Effector memory CD4-positive, alpha-beta T cell (primary cell): Measurements from ENCODE around the gene CCDC74B.
"Not testable (repeated sequence)": the region's sequence is repeated elsewhere in the genome, so short reads cannot be mapped to it uniquely, and the experiment has no call there.

Experiments
- DNase-seq, 3 donors: peaks; one replicate each; pipeline ENCODE4 v3.0.0-alpha.2; 2020
- H3K27ac ChIP-seq: 2 replicates; pipeline ENCODE4 v1.7.0; 2013; ENCODE audit warnings: mild to moderate bottlenecking, low read length, moderate library complexity; ENCODE audit not compliant: insufficient read depth, poor library complexity, severe bottlenecking
- H3K27me3 ChIP-seq: replicated peaks from 2 replicates; pipeline ENCODE4 v1.7.0; 2013; ENCODE audit warnings: mild to moderate bottlenecking, low read length; ENCODE audit not compliant: insufficient read depth, control insufficient read depth, poor library complexity, severe bottlenecking
- H3K36me3 ChIP-seq: 2 replicates; pipeline ENCODE4 v1.7.0; 2013; ENCODE audit warnings: mild to moderate bottlenecking, low read length, moderate library complexity; ENCODE audit not compliant: control insufficient read depth, insufficient read depth
- H3K4me1 ChIP-seq: 2 replicates; pipeline ENCODE4 v1.7.0; 2013; ENCODE audit warnings: low read length, mild to moderate bottlenecking; ENCODE audit not compliant: control insufficient read depth, insufficient read depth, poor library complexity, severe bottlenecking
- H3K4me3 ChIP-seq: 2 replicates; pipeline ENCODE4 v1.7.0; 2013; ENCODE audit warnings: low read length, low read depth, mild to moderate bottlenecking; ENCODE audit not compliant: insufficient read depth, poor library complexity, severe bottlenecking
- H3K9me3 ChIP-seq: 2 replicates; pipeline ENCODE4 v1.7.0; 2013; ENCODE audit warnings: mild to moderate bottlenecking, low read length, moderate library complexity; ENCODE audit not compliant: control insufficient read depth

The CCDC74B gene

DNA sequence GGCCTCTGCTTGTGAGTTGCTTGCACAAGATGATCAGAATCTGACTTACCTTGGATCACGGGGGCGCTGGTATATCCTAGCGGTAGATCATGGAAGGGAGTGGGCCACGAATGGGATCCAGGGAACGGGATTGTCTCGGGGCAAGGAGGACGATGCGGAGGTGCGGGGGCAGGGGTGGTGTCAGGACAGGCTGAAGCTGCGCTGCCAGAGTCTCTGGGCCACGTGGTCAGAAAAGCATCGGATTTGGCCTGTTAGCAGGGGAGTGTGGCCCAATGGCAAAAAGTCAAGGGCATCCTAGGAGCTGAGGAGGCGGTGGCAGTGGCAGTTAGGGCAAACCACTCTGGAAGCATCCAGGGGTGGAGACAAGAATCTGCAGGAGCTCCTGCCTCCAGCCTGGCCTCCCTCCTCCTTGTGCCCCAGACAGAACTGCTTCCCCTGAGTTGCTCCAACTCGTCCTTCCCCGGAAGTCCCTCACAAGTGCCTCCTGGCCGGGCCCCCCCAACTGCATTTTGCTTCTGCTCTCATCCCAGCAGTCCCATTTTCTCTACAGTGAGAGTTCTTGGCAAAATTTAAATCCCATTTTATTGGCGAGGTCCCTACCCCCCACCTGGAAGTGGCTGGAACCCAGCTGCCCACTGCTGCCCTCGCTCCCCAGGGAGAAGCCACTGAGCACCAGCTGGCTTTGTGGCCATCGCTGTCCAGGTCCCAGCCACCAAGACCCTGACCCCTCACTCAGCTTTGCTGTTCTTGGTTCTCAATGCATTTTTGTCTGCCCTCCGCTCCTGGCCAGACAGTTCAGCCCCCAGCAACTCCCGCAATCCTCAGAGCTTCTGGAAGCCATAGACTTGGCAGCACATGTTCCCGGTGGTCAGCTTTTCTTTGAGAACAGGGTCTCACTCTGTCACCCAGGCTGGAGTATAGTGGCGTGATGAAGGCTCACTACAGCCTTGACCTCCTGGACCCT, 5.6 kb upstream of the CCDC74B start:
- H3K4me3 ChIP-seq, result no peak overlapping the region
- H3K27ac ChIP-seq, result no peak overlapping the region
- H3K9me3 ChIP-seq, result no peaks in the 10 kb centered on the region
- DNase-seq, result no peak
- H3K27me3 ChIP-seq, result no peaks in the 10 kb centered on the region
- H3K4me1 ChIP-seq, result no peaks in the 10 kb centered on the region
- peaks cover 16% of the 10 kb centered on the region for H3K36me3 ChIP-seq

- H3K27me3 ChIP-seq, DNase-seq, H3K4me3 ChIP-seq, H3K9me3 ChIP-seq, H3K27ac ChIP-seq, H3K4me1 ChIP-seq: not testable (repeated sequence)
- H3K36me3 ChIP-seq, result peaks cover 10% of the 10 kb centered on the region
Measured at GRCh38 chr2:130148515-130148914, 3.6 kb upstream of the CCDC74B start.

- not testable (repeated sequence) for H3K9me3 ChIP-seq, H3K36me3 ChIP-seq, H3K4me3 ChIP-seq, H3K27me3 ChIP-seq, H3K27ac ChIP-seq, H3K4me1 ChIP-seq, DNase-seq
Measured at GRCh38 chr2:130143266-130144039, 1.5 kb downstream of the CCDC74B start.

DNA sequence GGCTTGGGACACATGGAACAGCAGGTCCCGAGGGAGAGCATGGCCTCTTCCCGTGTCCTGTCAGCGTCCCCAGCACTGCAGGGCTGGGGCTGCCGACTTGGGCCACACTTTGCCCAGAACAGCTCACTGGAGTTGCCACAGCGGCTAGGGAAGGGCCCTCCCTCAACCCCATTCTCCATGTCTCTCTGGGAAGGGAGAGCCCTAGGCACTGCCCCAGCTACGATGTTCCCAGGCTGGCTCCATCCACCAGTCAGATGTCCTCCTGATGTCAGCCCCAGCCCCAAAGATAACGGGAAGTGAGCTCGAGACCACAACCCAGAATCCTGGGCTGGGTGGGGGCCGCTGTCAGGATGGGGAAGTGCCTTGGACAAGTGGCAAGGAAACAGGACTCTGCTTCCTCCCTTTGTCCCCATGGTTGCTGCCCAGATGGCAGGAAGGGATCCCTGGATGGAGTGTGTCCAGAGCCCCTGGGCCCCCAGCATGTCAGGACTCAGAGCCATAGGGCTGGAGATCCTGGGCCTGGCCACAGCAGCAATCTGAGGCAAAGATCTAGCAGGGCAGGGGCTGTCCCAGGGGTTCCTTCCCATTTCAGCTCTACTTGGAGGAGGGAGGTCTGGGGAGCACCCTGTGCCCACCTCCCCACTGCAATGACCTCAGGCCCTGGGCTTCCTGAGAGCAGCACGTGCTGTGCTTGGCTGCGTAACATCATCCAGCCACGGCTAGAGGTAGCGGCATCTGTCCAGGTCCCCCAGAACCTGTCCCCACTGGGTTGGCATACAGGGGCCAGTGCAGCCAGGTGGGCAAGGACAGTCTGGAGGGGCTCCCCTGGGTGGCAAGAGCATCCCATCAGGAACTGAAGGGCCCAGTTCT, 2.3 kb downstream of the CCDC74B start:
- H3K27ac ChIP-seq, DNase-seq, H3K36me3 ChIP-seq, H3K4me1 ChIP-seq, H3K9me3 ChIP-seq, H3K4me3 ChIP-seq, H3K27me3 ChIP-seq: not testable (repeated sequence)

DNA sequence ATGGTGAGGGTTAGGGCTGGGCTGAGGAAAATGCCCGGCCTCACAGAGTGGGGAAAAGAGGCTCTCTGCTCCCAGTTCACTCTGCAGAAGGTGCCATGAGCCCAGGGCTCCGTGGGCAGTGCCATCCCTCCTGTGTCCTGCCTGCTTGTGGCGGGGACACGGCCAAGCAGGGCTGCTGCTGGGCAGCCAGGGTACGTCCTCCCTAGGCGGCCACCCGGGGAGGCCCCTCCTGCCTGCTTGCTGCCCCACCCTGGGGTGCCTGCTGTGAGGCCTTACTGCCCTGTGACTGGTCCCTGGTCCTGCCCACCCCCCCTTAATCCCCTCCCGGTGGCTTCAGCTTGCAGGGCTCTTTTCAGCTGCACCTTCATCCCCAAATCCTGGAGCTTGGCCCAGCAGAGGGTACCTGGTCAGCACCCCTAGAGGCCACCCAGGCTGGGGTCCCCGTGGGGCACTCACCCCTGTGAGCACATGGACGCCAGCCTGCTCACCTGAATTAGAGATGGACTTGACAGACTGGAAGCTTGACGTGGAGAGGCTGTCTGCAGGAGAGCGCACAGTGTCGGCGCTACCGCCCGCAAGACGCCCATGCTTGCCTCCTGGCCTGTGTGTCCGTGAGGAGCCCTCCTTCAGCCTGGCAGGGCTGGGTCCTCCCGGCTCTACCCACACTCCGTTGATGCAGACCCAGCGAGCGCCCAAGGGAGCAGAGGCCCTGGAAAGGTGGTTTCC, 3.1 kb downstream of the CCDC74B start:
- DNase-seq, H3K27ac ChIP-seq, H3K9me3 ChIP-seq, H3K4me3 ChIP-seq, H3K4me1 ChIP-seq, H3K36me3 ChIP-seq, H3K27me3 ChIP-seq: not testable (repeated sequence)

GRCh38 chr2:130141002-130141401, 3.9 kb downstream of the CCDC74B start:
- H3K36me3 ChIP-seq, result not testable (repeated sequence)

GRCh38 chr2:130140516-130140915, 4.4 kb downstream of the CCDC74B start:
- H3K9me3 ChIP-seq, H3K27ac ChIP-seq, H3K4me1 ChIP-seq, DNase-seq, H3K27me3 ChIP-seq, H3K4me3 ChIP-seq, H3K36me3 ChIP-seq: not testable (repeated sequence)

More at GRCh38 chr2:130141002-130141401, 3.9 kb downstream of the CCDC74B start:
- not testable (repeated sequence) for DNase-seq, H3K9me3 ChIP-seq, H3K27ac ChIP-seq, H3K4me3 ChIP-seq, H3K4me1 ChIP-seq, H3K27me3 ChIP-seq

DNA sequence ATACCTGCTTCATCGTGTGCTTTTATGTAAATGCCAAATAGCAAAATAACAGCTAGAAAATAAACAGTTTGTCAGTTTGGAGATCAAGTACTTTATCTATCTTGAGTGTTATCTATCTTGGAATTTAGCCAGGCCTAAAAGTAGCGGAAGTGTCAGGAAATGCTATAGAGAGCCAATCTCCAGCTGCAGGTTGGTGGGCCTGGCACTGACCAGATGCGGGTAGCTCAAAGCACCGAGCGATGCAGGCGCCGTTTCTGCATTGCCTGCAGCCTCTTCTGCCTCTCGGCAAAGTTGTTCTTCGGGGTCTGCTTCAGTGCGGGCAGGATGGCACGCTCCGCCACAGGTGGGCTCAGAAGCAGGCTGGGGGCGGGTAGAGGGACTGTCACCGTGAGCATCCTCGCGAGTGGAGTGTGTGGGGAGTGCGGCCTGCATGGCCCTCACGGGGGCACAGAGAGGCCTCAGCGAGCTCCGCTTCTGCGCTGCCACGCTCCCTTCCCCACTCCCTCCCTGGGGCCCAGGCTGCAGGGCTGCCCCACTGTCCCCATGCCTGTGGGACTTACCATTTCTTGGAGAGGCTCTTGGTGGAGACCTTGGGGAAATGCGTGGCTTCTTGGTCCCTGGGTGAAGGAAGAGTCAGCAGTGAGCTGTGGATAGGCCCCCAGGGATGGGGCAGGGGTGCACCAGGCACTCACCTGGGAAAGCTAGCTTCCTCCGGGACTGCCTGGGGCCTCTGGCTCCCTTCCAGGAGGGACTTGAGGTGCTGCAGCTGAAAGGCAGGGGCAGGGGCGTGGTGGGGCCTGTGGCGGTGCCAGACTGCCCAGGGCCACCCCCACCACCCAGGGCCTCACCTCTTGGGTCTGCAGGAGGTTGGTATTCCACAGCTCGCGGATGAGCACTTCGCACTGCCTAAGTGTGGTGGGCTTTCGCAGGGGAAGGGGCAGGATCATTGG, 5.3 kb downstream of the CCDC74B start:
- not testable (repeated sequence) for H3K4me1 ChIP-seq, H3K27ac ChIP-seq, H3K27me3 ChIP-seq, H3K4me3 ChIP-seq, H3K36me3 ChIP-seq, DNase-seq, H3K9me3 ChIP-seq
